PC-9 (cell line): Measurements from ENCODE around the gene FILIP1L.

Experiments used
- CTCF ChIP-seq: fragments of 200-600 bp; sonication (generic); conservative IDR thresholded peaks from 2 replicates; pipeline ENCODE4 v1.6.1; 2017; ENCODE audit warnings: mixed run types, antibody characterized with exemption, mild to moderate bottlenecking, moderate library complexity
- EZH2 ChIP-seq: fragments of 200-600 bp; sonication (generic); IDR thresholded peaks from 2 replicates; pipeline ENCODE4 v1.8.0; 2017; ENCODE audit warnings: antibody characterized with exemption, low read depth

- TF ChIP-seq CTCF, result no peak
- TF ChIP-seq EZH2, result no peak
These were observed 275.5 kb downstream of the FILIP1L start for GRCh38 chr3:99838755-99839154.
